Neural cell (in vitro differentiated cells): ENCODE results near the gene APBA3. TPM values are rescaled to one million over a fixed set of nuclear protein-coding genes. Genes with fewer than 3 reads are reported as not detected.

ENCODE experiments used
- H2AFZ ChIP-seq: fragments of 200-600, 300-800 bp; sonication (generic), shearing (Covaris generic); 2 replicates; pipeline ENCODE4 v1.6.0; 2014; ENCODE audit warnings: low read depth, mild to moderate bottlenecking, antibody characterized with exemption, low read length, moderate library complexity
- H3F3A ChIP-seq: fragments of 200-600 bp; shearing (Covaris generic); 2 replicates; pipeline ENCODE4 v1.6.1; 2016; ENCODE audit warnings: mild to moderate bottlenecking, moderate library complexity, mixed read lengths, antibody characterized with exemption, low read length; ENCODE audit not compliant: insufficient read depth, poor library complexity, severe bottlenecking
- H3K27ac ChIP-seq: fragments of 200-600, 300-800 bp; sonication (generic), shearing (Covaris generic); 2 replicates; pipeline ENCODE4 v1.5.1; 2014; ENCODE audit warnings: mild to moderate bottlenecking, low read length, moderate library complexity
- H3K27me3 ChIP-seq: fragments of 300-800, 200-600 bp; sonication (generic), shearing (Covaris generic); 2 replicates; pipeline ENCODE4 v1.6.0; 2014; ENCODE audit warnings: mild to moderate bottlenecking, low read depth, low read length, moderate library complexity; ENCODE audit not compliant: insufficient read depth
- H3K36me3 ChIP-seq: fragments of 300-800, 200-600 bp; sonication (generic), shearing (Covaris generic); 2 replicates; pipeline ENCODE4 v1.5.1; 2014; ENCODE audit warnings: mild to moderate bottlenecking, antibody characterized with exemption, low read length, moderate library complexity; ENCODE audit not compliant: insufficient read depth
- H3K4me2 ChIP-seq: fragments of 300-800, 200-600 bp; sonication (generic), shearing (Covaris generic); 2 replicates; pipeline ENCODE4 v1.6.0; 2014; ENCODE audit warnings: mild to moderate bottlenecking, low read length
- H3K4me3 ChIP-seq: fragments of 300-800, 200-600 bp; sonication (generic), shearing (Covaris generic); 2 replicates; pipeline ENCODE4 v1.5.1; 2014; ENCODE audit warnings: mild to moderate bottlenecking, low read length, moderate library complexity
- H3K79me2 ChIP-seq: fragments of 200-600 bp; shearing (Covaris generic); replicated peaks from 2 replicates; pipeline ENCODE4 v1.6.0; 2014; ENCODE audit warnings: mild to moderate bottlenecking, low read length, moderate library complexity; ENCODE audit not compliant: insufficient read depth
- H3K9ac ChIP-seq: fragments of 300-800, 200-600 bp; sonication (generic), shearing (Covaris generic); 2 replicates; pipeline ENCODE4 v1.6.1; 2016; ENCODE audit warnings: mild to moderate bottlenecking, low read length, mixed read lengths
- H3K9me2 ChIP-seq: fragments of 200-600 bp; shearing (Covaris generic); 2 replicates; pipeline ENCODE4 v1.6.1; 2016; ENCODE audit warnings: mild to moderate bottlenecking, low read length, mixed read lengths; ENCODE audit not compliant: insufficient read depth
- H3K9me3 ChIP-seq: fragments of 200-600, 300-800 bp; sonication (generic), shearing (Covaris generic); 2 replicates; pipeline ENCODE4 v1.6.1; 2016; ENCODE audit warnings: mild to moderate bottlenecking, mixed run types, low read length, moderate library complexity, mixed read lengths
- H4K20me1 ChIP-seq: fragments of 200-600 bp; shearing (Covaris generic); 2 replicates; pipeline ENCODE4 v1.6.1; 2016; ENCODE audit warnings: mild to moderate bottlenecking, mixed run types; ENCODE audit not compliant: insufficient read depth
- EP300 ChIP-seq: fragments of 450-650 bp; conservative IDR thresholded peaks from 2 replicates; pipeline ENCODE4 v1.6.1; 2014; ENCODE audit warnings: antibody characterized with exemption, mild to moderate bottlenecking, moderate library complexity; ENCODE audit not compliant: poor library complexity, severe bottlenecking
- EZH2 ChIP-seq: fragments of 200-600, 300-800 bp; shearing (Covaris generic), sonication (generic); IDR thresholded peaks from 2 replicates; pipeline ENCODE4 v1.6.1; 2014; ENCODE audit warnings: antibody characterized with exemption, low read length, borderline replicate concordance, mild to moderate bottlenecking; ENCODE audit not compliant: insufficient read depth, poor library complexity, severe bottlenecking
- MXI1 ChIP-seq: fragments of 450-650 bp; conservative IDR thresholded peaks from 2 replicates; pipeline ENCODE4 v1.6.1; 2014; ENCODE audit warnings: antibody characterized with exemption, mild to moderate bottlenecking; ENCODE audit not compliant: poor library complexity, severe bottlenecking
- POLR2AphosphoS5 ChIP-seq: IDR thresholded peaks from 2 replicates; pipeline ENCODE4 v1.6.1; 2012
- RAD21 ChIP-seq: fragments of 450-650 bp; conservative IDR thresholded peaks from 2 replicates; pipeline ENCODE4 v1.6.1; 2014; ENCODE audit warnings: antibody characterized with exemption, mild to moderate bottlenecking, moderate library complexity
- SMC3 ChIP-seq: fragments of 450-650 bp; conservative IDR thresholded peaks from 2 replicates; pipeline ENCODE4 v1.6.1; 2014; ENCODE audit warnings: antibody characterized with exemption, mild to moderate bottlenecking, moderate library complexity; ENCODE audit not compliant: poor library complexity
- TAF1 ChIP-seq: IDR thresholded peaks from 2 replicates; pipeline ENCODE4 v1.6.1; 2012; ENCODE audit warnings: low read depth
- polyA plus RNA-seq: library from polyadenylated mRNA; depleted of rRNA; stranded (reverse); fragments of >200 nt; gene quantifications from 2 replicates; pipeline ENCODE4 v1.2.3, GENCODE V29; 2014
- TF ChIP-seq, protein P1 (sequence below): IDR thresholded peaks from 2 replicates; pipeline ENCODE4 v1.6.1; 2012; ENCODE audit warnings: borderline replicate concordance
- TF ChIP-seq, protein P2 (sequence below): fragments of 450-650 bp; IDR thresholded peaks from 2 replicates; pipeline ENCODE4 v1.5.1; 2014; ENCODE audit warnings: antibody characterized with exemption, mild to moderate bottlenecking, moderate library complexity; ENCODE audit not compliant: poor library complexity, severe bottlenecking

APBA3 gene
- polyA plus RNA-seq, 1 donor from 2014 or later, result 37.1 TPM

DNA sequence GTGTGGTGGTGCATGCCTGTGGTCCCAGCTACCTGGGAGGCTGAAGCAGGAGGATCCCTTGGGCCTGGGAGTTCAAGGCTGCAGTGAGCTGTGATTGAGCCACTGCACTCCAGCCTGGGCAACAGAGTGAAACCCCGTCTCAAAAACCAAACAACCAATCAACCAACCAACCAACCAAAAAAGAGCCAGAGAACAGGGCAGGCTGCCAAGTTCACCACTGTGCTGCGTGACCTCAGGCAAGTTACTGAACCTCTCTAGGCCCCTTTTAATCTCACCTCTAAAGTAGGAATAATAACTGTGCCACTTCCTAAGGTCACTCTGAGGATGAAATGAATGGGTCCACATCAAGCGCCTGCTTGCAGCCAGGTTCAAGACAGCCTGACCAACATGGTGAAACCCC lies 36.4 kb downstream of the APBA3 start:
- Histone ChIP-seq H3K79me2 (no peaks in the 10 kb centered on the region), H3K4me2 (no peak overlapping the region), H3F3A (no peaks in the 10 kb centered on the region), H3K4me3 (no peak overlapping the region), H4K20me1 (no peaks in the 10 kb centered on the region), H3K9ac (no peak overlapping the region), H3K27me3 (peaks cover 14% of the 10 kb centered on the region), H3K36me3 (no peaks in the 10 kb centered on the region), H3K9me3 (no peaks in the 10 kb centered on the region), H3K27ac (no peak overlapping the region), H3K9me2 (no peaks in the 10 kb centered on the region), H2AFZ (no peak overlapping the region)
- TF ChIP-seq TAF1 (no peak), SMC3 (no peak), RAD21 (no peak), POLR2AphosphoS5 (no peak), EZH2 (no peak), MXI1 (no peak), EP300 (no peak)
- TF ChIP-seq, protein P1, sequence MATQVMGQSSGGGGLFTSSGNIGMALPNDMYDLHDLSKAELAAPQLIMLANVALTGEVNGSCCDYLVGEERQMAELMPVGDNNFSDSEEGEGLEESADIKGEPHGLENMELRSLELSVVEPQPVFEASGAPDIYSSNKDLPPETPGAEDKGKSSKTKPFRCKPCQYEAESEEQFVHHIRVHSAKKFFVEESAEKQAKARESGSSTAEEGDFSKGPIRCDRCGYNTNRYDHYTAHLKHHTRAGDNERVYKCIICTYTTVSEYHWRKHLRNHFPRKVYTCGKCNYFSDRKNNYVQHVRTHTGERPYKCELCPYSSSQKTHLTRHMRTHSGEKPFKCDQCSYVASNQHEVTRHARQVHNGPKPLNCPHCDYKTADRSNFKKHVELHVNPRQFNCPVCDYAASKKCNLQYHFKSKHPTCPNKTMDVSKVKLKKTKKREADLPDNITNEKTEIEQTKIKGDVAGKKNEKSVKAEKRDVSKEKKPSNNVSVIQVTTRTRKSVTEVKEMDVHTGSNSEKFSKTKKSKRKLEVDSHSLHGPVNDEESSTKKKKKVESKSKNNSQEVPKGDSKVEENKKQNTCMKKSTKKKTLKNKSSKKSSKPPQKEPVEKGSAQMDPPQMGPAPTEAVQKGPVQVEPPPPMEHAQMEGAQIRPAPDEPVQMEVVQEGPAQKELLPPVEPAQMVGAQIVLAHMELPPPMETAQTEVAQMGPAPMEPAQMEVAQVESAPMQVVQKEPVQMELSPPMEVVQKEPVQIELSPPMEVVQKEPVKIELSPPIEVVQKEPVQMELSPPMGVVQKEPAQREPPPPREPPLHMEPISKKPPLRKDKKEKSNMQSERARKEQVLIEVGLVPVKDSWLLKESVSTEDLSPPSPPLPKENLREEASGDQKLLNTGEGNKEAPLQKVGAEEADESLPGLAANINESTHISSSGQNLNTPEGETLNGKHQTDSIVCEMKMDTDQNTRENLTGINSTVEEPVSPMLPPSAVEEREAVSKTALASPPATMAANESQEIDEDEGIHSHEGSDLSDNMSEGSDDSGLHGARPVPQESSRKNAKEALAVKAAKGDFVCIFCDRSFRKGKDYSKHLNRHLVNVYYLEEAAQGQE, result no peak
- TF ChIP-seq, protein P2, sequence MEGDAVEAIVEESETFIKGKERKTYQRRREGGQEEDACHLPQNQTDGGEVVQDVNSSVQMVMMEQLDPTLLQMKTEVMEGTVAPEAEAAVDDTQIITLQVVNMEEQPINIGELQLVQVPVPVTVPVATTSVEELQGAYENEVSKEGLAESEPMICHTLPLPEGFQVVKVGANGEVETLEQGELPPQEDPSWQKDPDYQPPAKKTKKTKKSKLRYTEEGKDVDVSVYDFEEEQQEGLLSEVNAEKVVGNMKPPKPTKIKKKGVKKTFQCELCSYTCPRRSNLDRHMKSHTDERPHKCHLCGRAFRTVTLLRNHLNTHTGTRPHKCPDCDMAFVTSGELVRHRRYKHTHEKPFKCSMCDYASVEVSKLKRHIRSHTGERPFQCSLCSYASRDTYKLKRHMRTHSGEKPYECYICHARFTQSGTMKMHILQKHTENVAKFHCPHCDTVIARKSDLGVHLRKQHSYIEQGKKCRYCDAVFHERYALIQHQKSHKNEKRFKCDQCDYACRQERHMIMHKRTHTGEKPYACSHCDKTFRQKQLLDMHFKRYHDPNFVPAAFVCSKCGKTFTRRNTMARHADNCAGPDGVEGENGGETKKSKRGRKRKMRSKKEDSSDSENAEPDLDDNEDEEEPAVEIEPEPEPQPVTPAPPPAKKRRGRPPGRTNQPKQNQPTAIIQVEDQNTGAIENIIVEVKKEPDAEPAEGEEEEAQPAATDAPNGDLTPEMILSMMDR, result no peak

DNA sequence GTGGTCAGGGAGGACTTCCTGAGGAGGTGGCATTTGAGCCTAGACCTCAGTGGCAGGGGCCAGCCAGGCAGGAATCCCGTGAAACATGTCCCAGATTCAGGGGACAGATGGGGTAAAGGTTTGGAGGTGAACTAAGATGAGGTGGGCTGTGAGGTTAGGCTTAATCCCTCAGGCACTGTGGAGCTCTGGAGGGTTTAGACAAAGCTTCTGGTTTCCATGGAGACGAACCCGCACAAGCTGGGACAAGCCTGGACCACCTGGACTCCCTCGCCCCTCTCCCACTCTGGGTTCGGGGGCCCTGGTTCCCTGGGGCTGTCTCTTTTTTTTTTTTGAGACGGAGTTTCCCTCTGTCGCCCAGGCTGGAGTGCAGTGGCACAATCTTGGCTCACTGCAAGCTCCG lies 37.6 kb downstream of the APBA3 start:
- Histone ChIP-seq H4K20me1 (no peaks in the 10 kb centered on the region), H3K4me2 (no peak overlapping the region), H3K27me3 (peaks cover 14% of the 10 kb centered on the region), H3K9me3 (no peaks in the 10 kb centered on the region), H2AFZ (no peak overlapping the region), H3F3A (no peaks in the 10 kb centered on the region), H3K27ac (no peak overlapping the region), H3K4me3 (no peak overlapping the region), H3K79me2 (no peaks in the 10 kb centered on the region), H3K36me3 (no peaks in the 10 kb centered on the region), H3K9me2 (no peaks in the 10 kb centered on the region), H3K9ac (no peak overlapping the region)
- TF ChIP-seq SMC3 (no peak), RAD21 (no peak), EZH2 (no peak), TAF1 (no peak), EP300 (no peak), MXI1 (no peak)
- TF ChIP-seq, protein P2, result no peak
- TF ChIP-seq, protein P1, result no peak
